H1 (cell line): ENCODE measurements around the gene DYNLRB1. TPM values are rescaled to one million over a fixed set of nuclear protein-coding genes. Genes with fewer than 3 reads are reported as not detected.

Source experiments
- JUN ChIP-seq: IDR thresholded peaks from 2 replicates; pipeline ENCODE4 v1.6.1; 2011; ENCODE audit warnings: low read depth, mild to moderate bottlenecking, improper control_type of control experiment, low read length
- SAP30 ChIP-seq: fragments of 300-600 bp; sonication (generic); IDR thresholded peaks from 2 replicates; pipeline ENCODE4 v1.7.1; 2012; ENCODE audit warnings: low read length, moderate library complexity, mild to moderate bottlenecking, inconsistent platforms; ENCODE audit not compliant: insufficient read depth, insufficient replicate concordance
- SIN3A ChIP-seq, 2 experiments: IDR thresholded peaks in 1 of 2; conservative IDR thresholded peaks in 1 of 2; 2 replicates each; pipeline ENCODE4 v1.6.1; 2011 to 2012; ENCODE audit warnings: low read length in 2 of 2, improper control_type of control experiment in 1 of 2, low read depth in 1 of 2, mild to moderate bottlenecking in 1 of 2
- SP4 ChIP-seq: IDR thresholded peaks from 2 replicates; pipeline ENCODE4 v1.6.1; 2012; ENCODE audit warnings: low read length, inconsistent platforms
- polyA plus RNA-seq, 7 experiments: library from polyadenylated mRNA; depleted of rRNA in 3 of 7; stranded (reverse) in 5 of 7; unstranded in 2 of 7; fragments of >200 nt in 5 of 7; fragments of 200-250 nt in 2 of 7; gene quantifications; 1 replicate in 5 of 7; 2 replicates in 1 of 7; 4 replicates in 1 of 7; pipeline versions ENCODE4 v1.2.1 to v1.2.3, GENCODE V29; 2011 to 2013; ENCODE audit warnings: missing spikeins in 2 of 7, mixed read lengths in 2 of 7
- total RNA-seq: library from RNA; stranded (reverse); fragmentation: NEBNext Ultra II Directional; extraction: Animal tissue kit (Norgen Biotek cat#: 25700); gene quantifications from 2 replicates; pipeline ENCODE4 v1.2.1, GENCODE V29; 2021

The DYNLRB1 gene
- total and polyA plus RNA-seq, 2 of the 8 experiments (the other 6 are each of a cell fraction or from before 2014, with no cell fraction given): 109 to 214 TPM

GRCh38 chr20:34560614-34561013 is 44.4 kb downstream of the DYNLRB1 start (continued):
- TF ChIP-seq SIN3A (conservative IDR thresholded peaks at IDR 0.05 in 1 of 2, IDR thresholded peaks at IDR 0.05 in 1 of 2; ENCODE audit: low read depth in 1 of 2, low read length in 2 of 2) (no peak), SP4 (no peak), JUN (no peak), SAP30 (no peak)
- TF ChIP-seq, all 59 proteins: peak for 0
